WERI-Rb-1 (cell line): Measurements from ENCODE around the gene COL2A1.

Source experiments
- DNase-seq: peaks from one replicate; pipeline ENCODE4 v3.0.0-alpha.2; 2020
- H3K27ac ChIP-seq: fragments of 250-450 bp; sonication (Bioruptor Pico); 2 replicates; pipeline ENCODE4 v1.5.1; 2020; ENCODE audit warnings: mild to moderate bottlenecking, moderate library complexity
- H3K27me3 ChIP-seq: fragments of 250-450 bp; sonication (Bioruptor Pico); 2 replicates; pipeline ENCODE4 v1.5.1; 2021; ENCODE audit warnings: mild to moderate bottlenecking, low read depth, moderate library complexity; ENCODE audit not compliant: insufficient read depth, severe bottlenecking
- H3K36me3 ChIP-seq: fragments of 250-450 bp; sonication (Bioruptor Pico); 2 replicates; pipeline ENCODE4 v1.5.1; 2020; ENCODE audit warnings: mild to moderate bottlenecking, moderate library complexity
- H3K4me3 ChIP-seq: 2 replicates; pipeline ENCODE4 v1.5.1; 2011; ENCODE audit warnings: low read depth, mild to moderate bottlenecking, control low read depth, low read length
- H3K9me3 ChIP-seq: fragments of 250-450 bp; sonication (Bioruptor Pico); 2 replicates; pipeline ENCODE4 v1.5.1; 2021; ENCODE audit warnings: mild to moderate bottlenecking, moderate library complexity; ENCODE audit not compliant: severe bottlenecking
- TF ChIP-seq, protein P1 (sequence below): IDR thresholded peaks from 2 replicates; pipeline ENCODE4 v1.5.1; 2011; ENCODE audit warnings: low read depth, mild to moderate bottlenecking, control low read depth, inconsistent platforms, low read length

Gene COL2A1

DNA sequence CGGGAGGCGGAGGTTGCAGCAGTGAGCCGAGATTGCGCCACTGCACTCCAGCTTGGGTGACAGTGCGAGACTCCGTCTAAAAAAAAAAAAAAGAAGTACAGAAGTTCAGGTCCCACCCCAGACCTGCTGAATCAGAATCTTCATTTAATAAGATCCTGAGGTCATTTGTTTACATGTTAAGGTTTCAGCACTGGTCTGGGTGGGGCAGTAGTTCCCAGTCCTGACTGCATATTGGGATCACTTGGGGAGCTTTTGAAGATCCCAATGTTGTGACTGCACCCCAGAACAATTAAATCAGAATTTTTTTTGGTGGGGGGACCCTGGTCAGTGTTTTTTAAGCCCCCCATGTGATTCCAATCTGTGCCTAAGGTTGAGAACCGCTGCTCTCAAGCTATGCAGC lies 11.7 kb upstream of the COL2A1 start:
- Histone ChIP-seq H3K27ac (no peak overlapping the region), H3K36me3 (no peaks in the 10 kb centered on the region), H3K27me3 (no peaks in the 10 kb centered on the region), H3K9me3 (no peaks in the 10 kb centered on the region), H3K4me3 (no peak overlapping the region)
- TF ChIP-seq, protein P1, sequence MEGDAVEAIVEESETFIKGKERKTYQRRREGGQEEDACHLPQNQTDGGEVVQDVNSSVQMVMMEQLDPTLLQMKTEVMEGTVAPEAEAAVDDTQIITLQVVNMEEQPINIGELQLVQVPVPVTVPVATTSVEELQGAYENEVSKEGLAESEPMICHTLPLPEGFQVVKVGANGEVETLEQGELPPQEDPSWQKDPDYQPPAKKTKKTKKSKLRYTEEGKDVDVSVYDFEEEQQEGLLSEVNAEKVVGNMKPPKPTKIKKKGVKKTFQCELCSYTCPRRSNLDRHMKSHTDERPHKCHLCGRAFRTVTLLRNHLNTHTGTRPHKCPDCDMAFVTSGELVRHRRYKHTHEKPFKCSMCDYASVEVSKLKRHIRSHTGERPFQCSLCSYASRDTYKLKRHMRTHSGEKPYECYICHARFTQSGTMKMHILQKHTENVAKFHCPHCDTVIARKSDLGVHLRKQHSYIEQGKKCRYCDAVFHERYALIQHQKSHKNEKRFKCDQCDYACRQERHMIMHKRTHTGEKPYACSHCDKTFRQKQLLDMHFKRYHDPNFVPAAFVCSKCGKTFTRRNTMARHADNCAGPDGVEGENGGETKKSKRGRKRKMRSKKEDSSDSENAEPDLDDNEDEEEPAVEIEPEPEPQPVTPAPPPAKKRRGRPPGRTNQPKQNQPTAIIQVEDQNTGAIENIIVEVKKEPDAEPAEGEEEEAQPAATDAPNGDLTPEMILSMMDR: no peak
- no peak for DNase-seq

DNA sequence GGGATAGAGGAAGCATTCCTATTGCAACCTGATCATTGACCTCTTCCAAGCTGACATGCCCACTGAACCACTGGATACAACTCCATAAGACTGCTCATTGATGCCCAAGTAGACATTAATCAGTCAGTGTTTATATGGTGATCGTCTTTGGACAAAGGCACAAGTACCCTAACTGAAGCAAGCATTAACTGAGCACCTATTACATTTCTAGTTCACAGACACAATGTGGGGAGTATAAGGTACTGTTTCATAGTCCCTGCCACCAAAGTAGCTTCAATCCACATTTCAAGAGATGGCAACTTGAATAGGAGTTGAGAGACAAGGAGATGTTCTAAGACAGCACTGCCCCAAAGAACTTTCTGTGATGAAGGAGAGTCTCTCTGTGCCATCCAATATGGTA lies 10.9 kb upstream of the COL2A1 start:
- H3K9me3 ChIP-seq: no peaks in the 10 kb centered on the region
- H3K4me3 ChIP-seq: no peak overlapping the region
- TF ChIP-seq, protein P1: no peak
- no peak overlapping the region for H3K27ac ChIP-seq
- H3K27me3 ChIP-seq: no peaks in the 10 kb centered on the region
- no peak for DNase-seq
- no peaks in the 10 kb centered on the region for H3K36me3 ChIP-seq

GRCh38 chr12:48013287-48013686 lies 9.0 kb upstream of the COL2A1 start:
- Histone ChIP-seq H3K27ac (no peak overlapping the region), H3K4me3 (no peak overlapping the region), H3K9me3 (no peaks in the 10 kb centered on the region), H3K27me3 (no peaks in the 10 kb centered on the region), H3K36me3 (no peaks in the 10 kb centered on the region)
- no peak for DNase-seq
- TF ChIP-seq, protein P1: no peak

DNA sequence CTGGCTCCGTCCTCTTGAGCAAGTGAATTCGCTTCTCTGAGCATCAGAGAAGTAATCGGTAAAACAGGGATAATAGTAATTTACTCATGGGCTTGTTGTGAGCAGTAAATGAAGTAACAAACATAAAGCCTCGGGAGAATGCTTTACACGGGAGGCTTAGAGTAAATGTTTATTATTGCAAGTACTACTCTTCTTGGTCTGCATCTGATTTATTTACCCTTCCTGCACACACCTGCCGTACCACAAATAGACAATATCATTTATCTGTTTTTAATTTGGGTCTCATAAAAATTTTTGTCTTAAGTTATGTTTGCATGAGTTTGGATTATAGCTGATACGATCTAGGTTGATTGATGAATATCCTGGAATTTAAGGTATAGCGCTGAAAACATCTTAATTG lies 7.8 kb upstream of the COL2A1 start:
- Histone ChIP-seq H3K9me3 (no peaks in the 10 kb centered on the region), H3K4me3 (no peak overlapping the region), H3K27ac (no peak overlapping the region), H3K27me3 (no peaks in the 10 kb centered on the region), H3K36me3 (no peaks in the 10 kb centered on the region)
- DNase-seq: no peak
- TF ChIP-seq, protein P1: no peak

DNA sequence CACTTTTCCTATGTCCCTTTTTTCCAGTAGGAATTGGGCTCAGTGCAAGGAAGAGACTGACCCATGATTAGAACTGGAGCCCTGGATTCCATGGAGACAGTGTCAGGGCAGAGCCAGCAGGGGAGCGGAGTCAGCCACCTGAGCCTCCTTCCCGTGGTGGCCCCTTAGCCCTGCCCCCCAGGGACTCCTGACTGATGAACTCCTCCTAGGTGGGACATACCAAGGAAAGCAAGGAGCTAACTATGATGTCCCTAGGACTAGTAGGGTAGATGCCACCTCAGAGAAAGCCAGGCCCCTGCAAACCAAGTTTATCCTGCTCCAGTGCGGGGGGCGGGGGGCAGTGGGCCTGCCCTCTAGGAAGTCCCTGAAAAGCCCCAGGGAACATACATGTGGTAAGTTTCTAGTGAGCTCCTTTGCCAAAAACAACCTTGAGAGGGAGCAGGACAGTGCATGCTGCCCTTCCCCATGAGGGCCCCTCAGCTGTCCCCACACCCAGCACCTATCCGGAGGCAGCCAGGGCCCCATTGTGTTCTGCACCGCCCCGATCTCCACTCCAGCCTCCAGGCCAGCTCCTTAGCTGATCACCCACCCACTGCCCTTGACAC lies 6.2 kb upstream of the COL2A1 start:
- no peak for DNase-seq
- Histone ChIP-seq H3K27ac (no peak overlapping the region), H3K27me3 (peaks cover 6% of the 10 kb centered on the region), H3K36me3 (no peaks in the 10 kb centered on the region), H3K4me3 (no peak overlapping the region), H3K9me3 (no peaks in the 10 kb centered on the region)
- TF ChIP-seq, protein P1: no peak

DNA sequence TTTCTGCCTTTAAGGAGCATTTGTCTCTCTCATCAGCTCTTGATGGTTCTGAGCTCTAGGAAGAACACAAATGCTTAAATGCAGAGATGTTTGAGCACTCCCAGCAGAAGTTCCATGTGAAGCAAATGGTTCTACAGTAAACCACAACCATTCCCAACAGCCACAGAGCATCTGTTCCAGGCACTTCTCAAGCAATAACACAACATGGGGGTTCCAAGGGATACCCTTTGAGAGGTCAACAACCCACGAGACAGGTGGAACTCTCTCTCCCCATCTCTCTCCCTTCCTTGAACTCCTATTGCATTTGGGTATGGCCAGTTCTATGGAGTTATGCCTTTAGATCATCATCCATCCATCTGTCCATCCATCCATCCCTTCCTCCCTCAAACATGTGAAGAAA lies 5.2 kb upstream of the COL2A1 start:
- H3K4me3 ChIP-seq: no peak overlapping the region
- H3K9me3 ChIP-seq: no peaks in the 10 kb centered on the region
- no peaks in the 10 kb centered on the region for H3K36me3 ChIP-seq
- peaks cover 15% of the 10 kb centered on the region for H3K27me3 ChIP-seq
- DNase-seq: no peak
- TF ChIP-seq, protein P1: no peak
- no peak overlapping the region for H3K27ac ChIP-seq
